ENCODE measurements around the gene LYAR. TPM values are rescaled to one million over a fixed set of nuclear protein-coding genes. Genes with fewer than 3 reads are reported as not detected.
"Not testable (repeated sequence)": the region's sequence is repeated elsewhere in the genome, so short reads cannot be mapped to it uniquely, and the experiment has no call there.

Gene LYAR
- total RNA-seq, 1 experiment from 2014 or later: 24.3 TPM

- intact Hi-C loops (cut with micrococcal nuclease; ENCODE audit: unreplicated experiment) (no loop called here), in situ Hi-C loops (cut with HindIII; ENCODE audit: low pct_unique_long_range_greater_than_20kb, low sequenced_read_pairs) (no loop called here)
- H3K36me3 ChIP-seq (ENCODE audit: control insufficient read depth, insufficient read depth, low read length): no peaks in the 10 kb centered on the region
- ATAC-seq (no peak), DNase-seq (ENCODE audit: low read depth, low spot score) (no peak)
- H3K27ac ChIP-seq (ENCODE audit: low read length): no peak overlapping the region
- H3K4me1 ChIP-seq (ENCODE audit: control insufficient read depth, insufficient read depth, low read length): no peaks in the 10 kb centered on the region
- H3K9me3 ChIP-seq (ENCODE audit: control insufficient read depth, insufficient read depth, low read depth, low read length): no peaks in the 10 kb centered on the region
- POLR2A ChIA-PET: no interaction called here
- BruUV-seq (replicated peaks): no TSS peak
- H3K4me3 ChIP-seq (ENCODE audit: low read depth in 2 of 2, low read length in 2 of 2): no peak overlapping the region
- no peaks in the 10 kb centered on the region for H3K27me3 ChIP-seq (ENCODE audit: control insufficient read depth, insufficient read depth, low read length)
- CTCF ChIA-PET: no interaction called here
- no peak for TF ChIP-seq SIN3A (IDR thresholded peaks at IDR 0.05; ENCODE audit: borderline replicate concordance, insufficient read depth, low read depth, low read length)
These were observed 30.4 kb downstream of the LYAR start for GRCh38 chr4:4259484-4260100.

- in situ Hi-C loops (cut with HindIII; ENCODE audit: low pct_unique_long_range_greater_than_20kb, low sequenced_read_pairs); H3K36me3 ChIP-seq (ENCODE audit: control insufficient read depth, insufficient read depth, low read length); DNase-seq (ENCODE audit: low read depth, low spot score); intact Hi-C loops (cut with micrococcal nuclease; ENCODE audit: unreplicated experiment); POLR2A ChIA-PET; CTCF ChIA-PET; H3K27ac ChIP-seq (ENCODE audit: low read length); H3K9me3 ChIP-seq (ENCODE audit: control insufficient read depth, insufficient read depth, low read depth, low read length); H3K27me3 ChIP-seq (ENCODE audit: control insufficient read depth, insufficient read depth, low read length); H3K4me1 ChIP-seq (ENCODE audit: control insufficient read depth, insufficient read depth, low read length); ATAC-seq; H3K4me3 ChIP-seq (ENCODE audit: low read depth in 2 of 2, low read length in 2 of 2); BruUV-seq (replicated peaks): not testable (repeated sequence)
These were observed 32.2 kb downstream of the LYAR start for GRCh38 chr4:4257705-4258104.

GRCh38 chr4:4256799-4257198, 33.2 kb downstream of the LYAR start:
- intact Hi-C loops (cut with micrococcal nuclease; ENCODE audit: unreplicated experiment): no loop called here
- in situ Hi-C loops (cut with HindIII; ENCODE audit: low pct_unique_long_range_greater_than_20kb, low sequenced_read_pairs): no loop called here
- H3K27ac ChIP-seq (ENCODE audit: low read length): no peak overlapping the region
- H3K4me1 ChIP-seq (ENCODE audit: control insufficient read depth, insufficient read depth, low read length): no peaks in the 10 kb centered on the region
- ATAC-seq (no peak), DNase-seq (ENCODE audit: low read depth, low spot score) (no peak)
- H3K27me3 ChIP-seq (ENCODE audit: control insufficient read depth, insufficient read depth, low read length): no peaks in the 10 kb centered on the region
- CTCF ChIA-PET: no interaction called here
- no peaks in the 10 kb centered on the region for H3K36me3 ChIP-seq (ENCODE audit: control insufficient read depth, insufficient read depth, low read length)
- H3K4me3 ChIP-seq (ENCODE audit: low read depth in 2 of 2, low read length in 2 of 2): no peak overlapping the region
- H3K9me3 ChIP-seq (ENCODE audit: control insufficient read depth, insufficient read depth, low read depth, low read length): no peaks in the 10 kb centered on the region
- POLR2A ChIA-PET: no interaction called here
- no peak for TF ChIP-seq SIN3A (IDR thresholded peaks at IDR 0.05; ENCODE audit: borderline replicate concordance, insufficient read depth, low read depth, low read length)
- no TSS peak for BruUV-seq (replicated peaks)

GRCh38 chr4:4254666-4255065, 35.3 kb downstream of the LYAR start:
- intact Hi-C loops (cut with micrococcal nuclease; ENCODE audit: unreplicated experiment): loop anchor here (5.0 kb wide), 1 partner anchor 83 kb away; no protein-coding TSS in a partner anchor

GRCh38 chr4:4254199-4254598, 35.8 kb downstream of the LYAR start:
- no TSS peak for BruUV-seq (replicated peaks)
- no peaks in the 10 kb centered on the region for H3K9me3 ChIP-seq (ENCODE audit: control insufficient read depth, insufficient read depth, low read depth, low read length)
- TF ChIP-seq REST (IDR thresholded peaks at IDR 0.05; ENCODE audit: insufficient read depth in 1 of 2, low read depth in 2 of 2, low read length in 1 of 2): no peak
- TF ChIP-seq POLR2AphosphoS5 (IDR thresholded peaks at IDR 0.05; ENCODE audit: low read depth, low read length): no peak
- TF ChIP-seq CTCF (IDR thresholded peaks at IDR 0.05): no peak
- no peak for TF ChIP-seq SIN3A (IDR thresholded peaks at IDR 0.05; ENCODE audit: borderline replicate concordance, insufficient read depth, low read depth, low read length)
- TF ChIP-seq TCF7L2 (IDR thresholded peaks at IDR 0.05; ENCODE audit: low read depth, low read length): no peak
- no peak for DNase-seq (ENCODE audit: low read depth, low spot score)
- ChIA-PET CTCF (no interaction called here), POLR2A (no interaction called here)
- intact Hi-C loops (cut with micrococcal nuclease; ENCODE audit: unreplicated experiment) (loop anchor here (5.0 kb wide), 1 partner anchor 83 kb away; no protein-coding TSS in a partner anchor), in situ Hi-C loops (cut with HindIII; ENCODE audit: low pct_unique_long_range_greater_than_20kb, low sequenced_read_pairs) (no loop called here)
- H3K27ac ChIP-seq (ENCODE audit: low read length): no peak overlapping the region
- no peaks in the 10 kb centered on the region for H3K36me3 ChIP-seq (ENCODE audit: control insufficient read depth, insufficient read depth, low read length)
- no peaks in the 10 kb centered on the region for H3K27me3 ChIP-seq (ENCODE audit: control insufficient read depth, insufficient read depth, low read length)
- H3K4me3 ChIP-seq (ENCODE audit: low read depth in 2 of 2, low read length in 2 of 2): no peak overlapping the region
- peaks cover under 1% of the 10 kb centered on the region; the same call in 1 of the 2 replicates for H3K4me1 ChIP-seq (ENCODE audit: control insufficient read depth, insufficient read depth, low read length)
- ATAC-seq: no peak

More at GRCh38 chr4:4254666-4255065, 35.3 kb downstream of the LYAR start:
- Histone ChIP-seq H3K27ac (ENCODE audit: low read length) (no peak overlapping the region), H3K36me3 (ENCODE audit: control insufficient read depth, insufficient read depth, low read length) (no peaks in the 10 kb centered on the region), H3K9me3 (ENCODE audit: control insufficient read depth, insufficient read depth, low read depth, low read length) (no peaks in the 10 kb centered on the region), H3K27me3 (ENCODE audit: control insufficient read depth, insufficient read depth, low read length) (no peaks in the 10 kb centered on the region), H3K4me1 (ENCODE audit: control insufficient read depth, insufficient read depth, low read length) (no peaks in the 10 kb centered on the region), H3K4me3 (ENCODE audit: low read depth in 2 of 2, low read length in 2 of 2) (no peak overlapping the region)
- ATAC-seq (no peak), DNase-seq (ENCODE audit: low read depth, low spot score) (no peak)
- CTCF ChIA-PET: no interaction called here
- BruUV-seq (replicated peaks): no TSS peak
- TF ChIP-seq POLR2AphosphoS5 (IDR thresholded peaks at IDR 0.05; ENCODE audit: low read depth, low read length): no peak
- in situ Hi-C loops (cut with HindIII; ENCODE audit: low pct_unique_long_range_greater_than_20kb, low sequenced_read_pairs): no loop called here
- POLR2A ChIA-PET: no interaction called here
